ENCODE results near the gene RELL1. TPM values are rescaled to one million over a fixed set of nuclear protein-coding genes. Genes with fewer than 3 reads are reported as not detected.

The RELL1 gene
- total RNA-seq, 1 donor from 2014 or later = 39.8 TPM

Other genes with a start within 250 kb of the RELL1 start
- gene PGM2, start 140.3 kb upstream of the RELL1 start, total RNA-seq = 36.2 and 39.8 TPM in 2 replicates
- gene TBC1D1, start 204.7 kb upstream of the RELL1 start, total RNA-seq = 61.5 and 65.2 TPM in 2 replicates

Data from T-helper 1 cell treated with Interleukin-12 subunit alpha and Interleukin-12 subunit beta and Interleukin-4 antibody, amounts not matched to agents 30 ng/mL and 1 ng/mL, for 36 hours (primary cell).